HG03135 (cell line): ENCODE results near the gene GDF7.

Experiments used
- ATAC-seq: cut with Tn5 transposase; IDR thresholded peaks from one replicate; pipeline ENCODE4 v1.9.1; 2021; ENCODE audit warnings: mild to moderate bottlenecking, moderate library complexity; ENCODE audit not compliant: unreplicated experiment

GDF7 gene

GRCh38 chr2:20672201-20672951 lies 5.4 kb downstream of the GDF7 start:
- ATAC-seq, result no peak

GRCh38 chr2:20673686-20674308 lies 6.9 kb downstream of the GDF7 start:
- ATAC-seq, result no peak

- no peak for ATAC-seq
Observed at GRCh38 chr2:20674309-20674965, 7.5 kb downstream of the GDF7 start.

GRCh38 chr2:20674974-20675679 lies 8.2 kb downstream of the GDF7 start:
- no peak for ATAC-seq

- ATAC-seq, result peak; percentile 58
Observed at GRCh38 chr2:20675701-20676352, 8.9 kb downstream of the GDF7 start.

GRCh38 chr2:20676353-20677215 lies 9.6 kb downstream of the GDF7 start:
- peak; percentile 85 for ATAC-seq

- ATAC-seq, result peak; percentile 39
Observed at GRCh38 chr2:20677301-20678085, 10.5 kb downstream of the GDF7 start.

- no peak for ATAC-seq
Observed at GRCh38 chr2:20678086-20678395, 11.1 kb downstream of the GDF7 start.

- no peak for ATAC-seq
Observed at GRCh38 chr2:20678780-20679179, 11.8 kb downstream of the GDF7 start.

GRCh38 chr2:20680744-20681375 lies 13.9 kb downstream of the GDF7 start:
- no peak for ATAC-seq

- ATAC-seq, result no peak
Observed at GRCh38 chr2:20682167-20682920, 15.4 kb downstream of the GDF7 start.

- ATAC-seq, result no peak
Observed at GRCh38 chr2:20684581-20685063, 17.7 kb downstream of the GDF7 start.

- no peak for ATAC-seq
Observed at GRCh38 chr2:20687260-20687832, 20.4 kb downstream of the GDF7 start.

- ATAC-seq, result no peak
Observed at GRCh38 chr2:20689428-20690264, 22.7 kb downstream of the GDF7 start.

GRCh38 chr2:20691076-20691734 lies 24.3 kb downstream of the GDF7 start:
- ATAC-seq, result no peak

GRCh38 chr2:20692081-20692480 lies 25.1 kb downstream of the GDF7 start:
- no peak for ATAC-seq
